ENCODE data around the gene CDHR3.

DNA sequence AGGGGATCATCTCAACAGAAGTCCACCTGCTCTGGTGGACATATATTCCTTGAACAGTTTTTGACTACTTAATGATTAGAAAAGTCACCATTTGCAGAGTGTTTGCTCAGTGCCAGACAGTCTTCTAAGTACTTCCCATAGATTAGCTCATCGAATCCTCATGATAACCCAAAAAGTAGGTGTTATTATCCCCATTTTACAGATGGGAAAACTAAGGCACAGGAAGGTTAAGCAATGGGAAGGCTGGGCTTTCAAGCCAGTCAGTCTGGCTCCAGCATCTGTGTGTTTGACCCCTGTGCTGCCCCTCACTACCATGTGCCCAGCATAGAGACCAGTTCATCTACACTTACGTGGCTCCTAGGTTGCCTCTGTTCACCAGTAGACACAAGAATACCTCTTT, 15.9 kb downstream of the CDHR3 start:
- TF ChIP-seq, protein P1, sequence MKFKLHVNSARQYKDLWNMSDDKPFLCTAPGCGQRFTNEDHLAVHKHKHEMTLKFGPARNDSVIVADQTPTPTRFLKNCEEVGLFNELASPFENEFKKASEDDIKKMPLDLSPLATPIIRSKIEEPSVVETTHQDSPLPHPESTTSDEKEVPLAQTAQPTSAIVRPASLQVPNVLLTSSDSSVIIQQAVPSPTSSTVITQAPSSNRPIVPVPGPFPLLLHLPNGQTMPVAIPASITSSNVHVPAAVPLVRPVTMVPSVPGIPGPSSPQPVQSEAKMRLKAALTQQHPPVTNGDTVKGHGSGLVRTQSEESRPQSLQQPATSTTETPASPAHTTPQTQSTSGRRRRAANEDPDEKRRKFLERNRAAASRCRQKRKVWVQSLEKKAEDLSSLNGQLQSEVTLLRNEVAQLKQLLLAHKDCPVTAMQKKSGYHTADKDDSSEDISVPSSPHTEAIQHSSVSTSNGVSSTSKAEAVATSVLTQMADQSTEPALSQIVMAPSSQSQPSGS (tag by site-specific recombination; IDR thresholded peaks at IDR 0.05; ENCODE audit: low read depth): no peak
- TF ChIP-seq, protein P2, sequence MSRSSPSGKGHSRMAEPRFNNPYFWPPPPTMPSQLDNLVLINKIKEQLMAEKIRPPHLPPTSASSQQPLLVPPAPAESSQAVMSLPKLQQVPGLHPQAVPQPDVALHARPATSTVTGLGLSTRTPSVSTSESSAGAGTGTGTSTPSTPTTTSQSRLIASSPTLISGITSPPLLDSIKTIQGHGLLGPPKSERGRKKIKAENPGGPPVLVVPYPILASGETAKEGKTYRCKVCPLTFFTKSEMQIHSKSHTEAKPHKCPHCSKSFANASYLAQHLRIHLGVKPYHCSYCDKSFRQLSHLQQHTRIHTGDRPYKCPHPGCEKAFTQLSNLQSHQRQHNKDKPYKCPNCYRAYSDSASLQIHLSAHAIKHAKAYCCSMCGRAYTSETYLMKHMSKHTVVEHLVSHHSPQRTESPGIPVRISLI (tag by site-specific recombination; IDR thresholded peaks at IDR 0.05): no peak
- TF ChIP-seq, protein P3, sequence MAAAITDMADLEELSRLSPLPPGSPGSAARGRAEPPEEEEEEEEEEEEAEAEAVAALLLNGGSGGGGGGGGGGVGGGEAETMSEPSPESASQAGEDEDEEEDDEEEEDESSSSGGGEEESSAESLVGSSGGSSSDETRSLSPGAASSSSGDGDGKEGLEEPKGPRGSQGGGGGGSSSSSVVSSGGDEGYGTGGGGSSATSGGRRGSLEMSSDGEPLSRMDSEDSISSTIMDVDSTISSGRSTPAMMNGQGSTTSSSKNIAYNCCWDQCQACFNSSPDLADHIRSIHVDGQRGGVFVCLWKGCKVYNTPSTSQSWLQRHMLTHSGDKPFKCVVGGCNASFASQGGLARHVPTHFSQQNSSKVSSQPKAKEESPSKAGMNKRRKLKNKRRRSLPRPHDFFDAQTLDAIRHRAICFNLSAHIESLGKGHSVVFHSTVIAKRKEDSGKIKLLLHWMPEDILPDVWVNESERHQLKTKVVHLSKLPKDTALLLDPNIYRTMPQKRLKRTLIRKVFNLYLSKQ (tag by site-specific recombination; IDR thresholded peaks at IDR 0.05; ENCODE audit: borderline replicate concordance): no peak
- no peak for TF ChIP-seq ZNF510 (tag by site-specific recombination; IDR thresholded peaks at IDR 0.05; ENCODE audit: insufficient replicate concordance)
- TF ChIP-seq TCF7L2 (IDR thresholded peaks at IDR 0.05; ENCODE audit: borderline replicate concordance, low read depth, low read length): no peak
- no peak for TF ChIP-seq ZNF76 (tag by site-specific recombination; IDR thresholded peaks at IDR 0.05; ENCODE audit: borderline replicate concordance, low read depth)
- TF ChIP-seq, protein P4, sequence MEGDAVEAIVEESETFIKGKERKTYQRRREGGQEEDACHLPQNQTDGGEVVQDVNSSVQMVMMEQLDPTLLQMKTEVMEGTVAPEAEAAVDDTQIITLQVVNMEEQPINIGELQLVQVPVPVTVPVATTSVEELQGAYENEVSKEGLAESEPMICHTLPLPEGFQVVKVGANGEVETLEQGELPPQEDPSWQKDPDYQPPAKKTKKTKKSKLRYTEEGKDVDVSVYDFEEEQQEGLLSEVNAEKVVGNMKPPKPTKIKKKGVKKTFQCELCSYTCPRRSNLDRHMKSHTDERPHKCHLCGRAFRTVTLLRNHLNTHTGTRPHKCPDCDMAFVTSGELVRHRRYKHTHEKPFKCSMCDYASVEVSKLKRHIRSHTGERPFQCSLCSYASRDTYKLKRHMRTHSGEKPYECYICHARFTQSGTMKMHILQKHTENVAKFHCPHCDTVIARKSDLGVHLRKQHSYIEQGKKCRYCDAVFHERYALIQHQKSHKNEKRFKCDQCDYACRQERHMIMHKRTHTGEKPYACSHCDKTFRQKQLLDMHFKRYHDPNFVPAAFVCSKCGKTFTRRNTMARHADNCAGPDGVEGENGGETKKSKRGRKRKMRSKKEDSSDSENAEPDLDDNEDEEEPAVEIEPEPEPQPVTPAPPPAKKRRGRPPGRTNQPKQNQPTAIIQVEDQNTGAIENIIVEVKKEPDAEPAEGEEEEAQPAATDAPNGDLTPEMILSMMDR (tag by site-specific recombination; IDR thresholded peaks at IDR 0.05): no peak
- no peak for TF ChIP-seq ZNF138 (tag by site-specific recombination; IDR thresholded peaks at IDR 0.05; ENCODE audit: borderline replicate concordance)
- no peak for TF ChIP-seq ZNF292 (tag by site-specific recombination; IDR thresholded peaks at IDR 0.05; ENCODE audit: borderline replicate concordance, low read depth)
- no peak for TF ChIP-seq ZNF423 (tag by site-specific recombination; IDR thresholded peaks at IDR 0.05)
- TF ChIP-seq ZNF529 (tag by site-specific recombination; IDR thresholded peaks at IDR 0.05; ENCODE audit: insufficient replicate concordance): no peak

Measured in HEK293 (cell line).